NCI-H1694 treated with DMSO at 0.1 percent for 48 hours (cell line): ENCODE measurements around the gene GRID1.
"Not testable (repeated sequence)": the region's sequence is repeated elsewhere in the genome, so short reads cannot be mapped to it uniquely, and the experiment has no call there.

Experiments
- DNase-seq: peaks from one replicate; lab custom pipeline; 2025; lab: John Stamatoyannopoulos, UW

The GRID1 gene

GRCh38 chr10:86033581-86033980, 333.0 kb downstream of the GRID1 start:
- DNase-seq: no peak

DNA sequence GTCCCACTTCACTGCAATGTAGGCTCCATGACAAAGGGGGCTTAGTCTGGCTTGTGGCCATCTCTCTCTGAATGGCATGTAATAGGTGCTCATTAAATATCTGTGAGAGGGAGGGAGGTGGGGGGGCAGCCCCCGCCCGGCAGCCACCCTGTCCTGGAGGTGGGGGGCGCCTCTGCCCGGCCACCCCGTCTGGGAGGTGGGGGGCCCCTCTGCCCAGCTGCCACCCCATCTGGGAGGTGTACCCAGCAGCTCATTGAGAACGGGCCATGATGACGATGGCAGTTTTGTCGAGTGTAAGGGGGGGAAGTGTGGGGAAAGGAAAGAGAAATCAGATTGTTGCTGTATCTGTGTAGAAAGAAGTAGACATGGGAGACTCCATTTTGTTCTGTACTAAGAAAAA, 334.5 kb downstream of the GRID1 start:
- DNase-seq: not testable (repeated sequence)

DNA sequence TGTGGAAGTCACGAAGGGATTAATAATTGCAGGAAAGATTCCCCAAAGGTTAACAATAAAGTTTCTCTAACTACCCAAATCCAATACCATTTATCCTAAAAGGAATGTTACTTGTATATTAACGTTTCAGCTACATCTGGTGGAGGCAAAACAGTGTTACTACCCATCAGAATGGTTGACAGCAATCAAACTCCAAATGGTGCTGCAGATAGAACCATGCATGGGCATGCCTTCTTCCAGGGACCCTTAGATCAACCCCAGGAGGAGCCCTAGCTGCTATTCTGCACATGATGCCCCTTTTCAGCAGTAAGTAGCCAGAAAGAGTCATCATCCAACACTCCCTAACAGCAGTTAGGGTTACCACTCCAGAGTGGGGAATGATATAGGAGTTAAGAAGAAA, 336.3 kb downstream of the GRID1 start:
- no peak for DNase-seq

DNA sequence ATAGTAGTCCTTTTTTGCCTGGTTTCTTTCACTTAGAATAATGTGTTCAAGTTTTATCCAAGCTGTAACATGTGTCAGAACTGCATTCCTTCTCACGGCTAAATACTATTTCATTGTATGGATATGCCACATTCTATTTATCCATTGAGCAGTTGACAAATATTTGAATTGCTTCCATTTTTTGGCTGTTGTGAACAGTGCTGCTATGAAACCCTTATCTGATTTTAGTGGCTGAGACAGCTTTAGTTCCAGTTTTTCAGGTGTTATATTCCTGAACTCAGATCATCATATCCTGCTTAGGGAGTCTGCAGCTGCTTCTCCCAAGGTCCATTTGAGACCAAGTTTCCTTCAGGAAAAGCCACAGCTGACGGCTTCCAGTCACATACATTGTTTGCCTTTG, 339.2 kb downstream of the GRID1 start:
- DNase-seq: no peak

DNA sequence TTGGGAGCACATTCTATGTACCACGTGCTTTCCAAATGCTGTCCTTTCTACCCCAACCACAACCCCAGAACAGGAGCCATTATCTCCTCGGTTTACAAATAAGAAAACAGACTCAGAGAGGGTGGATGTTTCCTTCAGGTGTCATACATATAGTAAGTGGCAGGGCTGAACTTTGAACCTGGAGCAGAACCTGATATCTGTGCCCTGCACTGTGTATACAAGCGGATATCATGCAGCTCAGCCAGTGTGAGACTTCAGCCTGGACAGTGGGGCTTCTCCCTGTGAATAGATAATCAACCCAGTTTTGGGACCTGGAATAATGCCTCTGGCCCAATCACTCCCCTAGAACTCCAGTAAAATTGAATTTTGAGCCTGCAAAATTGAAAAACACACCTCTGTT, 341.1 kb downstream of the GRID1 start:
- no peak for DNase-seq

- no peak for DNase-seq
These were observed 342.1 kb downstream of the GRID1 start for GRCh38 chr10:86024281-86025041.

DNA sequence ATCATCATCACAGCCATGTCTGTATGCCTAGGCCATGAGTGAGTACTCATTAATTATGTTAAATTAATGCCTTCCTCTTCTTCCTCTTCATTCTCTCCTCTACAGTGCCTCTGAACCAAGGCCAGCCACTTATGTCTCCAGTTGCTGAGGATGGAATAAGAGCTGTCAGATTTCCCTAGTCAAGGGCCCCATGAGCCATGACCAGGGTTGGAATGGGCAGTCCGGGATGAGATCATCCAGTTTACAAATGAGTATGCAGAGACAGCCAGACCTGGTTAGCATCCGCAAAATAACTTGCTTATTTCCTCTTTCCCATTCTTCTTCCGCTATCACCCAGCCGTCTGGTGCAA, 342.7 kb downstream of the GRID1 start:
- DNase-seq: no peak

DNA sequence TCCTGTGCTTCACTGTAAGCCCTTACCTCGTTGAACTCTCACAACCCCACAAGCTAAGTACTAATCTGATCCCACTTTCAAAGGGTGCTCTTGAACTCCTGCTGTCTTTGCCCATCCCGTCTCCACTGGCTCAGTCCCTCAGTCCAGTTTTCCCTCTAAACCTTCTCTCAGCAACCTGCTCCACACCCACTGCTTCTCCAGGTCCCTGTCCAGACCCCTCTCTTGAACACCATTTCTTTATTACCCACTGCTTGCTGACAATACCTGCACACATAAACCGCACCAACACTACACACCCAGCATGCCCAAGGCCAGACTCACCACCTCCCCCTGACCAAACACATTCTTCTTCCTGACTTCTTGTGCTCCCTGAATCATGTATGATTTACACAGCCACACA, 343.3 kb downstream of the GRID1 start:
- DNase-seq: no peak

DNA sequence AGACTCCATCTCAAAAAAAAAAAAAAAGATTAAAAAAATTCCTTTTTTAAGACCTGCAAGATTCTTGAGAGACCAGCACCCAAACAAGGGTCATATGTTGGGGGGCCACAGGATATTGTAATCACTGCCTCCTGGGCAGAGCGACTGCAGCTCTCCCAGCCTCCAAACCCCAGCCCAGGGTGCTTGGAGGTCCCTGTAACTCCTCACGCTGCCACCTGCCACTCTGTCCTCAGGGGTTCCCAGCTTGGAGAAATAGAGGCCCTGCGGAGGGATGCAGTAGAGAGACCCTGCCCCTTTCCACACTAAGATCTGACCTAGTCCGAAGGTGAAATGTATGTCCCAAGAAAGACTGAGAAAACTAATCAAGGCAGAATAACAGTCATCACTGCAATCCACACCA, 343.7 kb downstream of the GRID1 start:
- no peak for DNase-seq

DNA sequence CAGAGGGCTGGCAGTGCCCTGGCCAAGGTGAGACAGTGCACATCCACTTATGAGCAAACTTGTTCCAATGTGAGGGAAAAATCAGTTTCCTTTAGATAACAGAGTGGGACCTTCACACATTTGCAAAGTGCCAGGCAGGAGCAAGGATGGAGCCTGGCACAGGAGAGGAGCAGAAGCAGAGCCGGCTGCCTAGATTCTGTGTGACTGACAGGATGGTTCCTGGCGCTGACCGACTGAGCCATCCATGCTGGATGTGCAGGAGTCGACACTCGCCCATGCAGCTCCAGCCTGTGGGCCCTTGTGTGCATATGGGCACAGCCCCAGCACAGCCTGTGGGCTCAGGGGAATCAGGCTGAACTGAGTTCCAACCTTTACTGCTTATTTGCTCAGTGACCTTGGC, 346.5 kb downstream of the GRID1 start:
- no peak for DNase-seq

GRCh38 chr10:86019141-86019540, 347.5 kb downstream of the GRID1 start:
- no peak for DNase-seq

- no peak for DNase-seq
These were observed 347.9 kb downstream of the GRID1 start for GRCh38 chr10:86018735-86019058.

GRCh38 chr10:86017841-86018734, 348.5 kb downstream of the GRID1 start:
- peak; percentile 37 for DNase-seq

DNA sequence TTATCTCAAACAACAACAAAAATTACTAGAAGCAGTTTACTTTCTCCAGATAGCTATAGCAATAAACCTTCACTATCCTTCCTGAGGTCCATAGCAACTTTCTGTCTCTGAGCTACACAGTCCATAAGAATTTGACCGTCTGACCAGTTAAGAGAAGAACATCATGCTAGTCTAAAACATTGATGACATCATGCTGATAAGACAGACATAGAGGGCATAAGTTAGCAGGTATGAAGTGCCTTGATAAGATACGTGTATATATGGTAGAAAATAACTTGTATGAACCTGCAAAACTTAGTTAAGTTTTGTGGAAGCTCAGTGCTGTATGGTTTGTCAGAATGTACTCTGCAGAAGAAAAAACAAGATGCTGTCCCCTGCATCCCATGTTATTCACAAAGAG, 353.0 kb downstream of the GRID1 start:
- DNase-seq: no peak

DNA sequence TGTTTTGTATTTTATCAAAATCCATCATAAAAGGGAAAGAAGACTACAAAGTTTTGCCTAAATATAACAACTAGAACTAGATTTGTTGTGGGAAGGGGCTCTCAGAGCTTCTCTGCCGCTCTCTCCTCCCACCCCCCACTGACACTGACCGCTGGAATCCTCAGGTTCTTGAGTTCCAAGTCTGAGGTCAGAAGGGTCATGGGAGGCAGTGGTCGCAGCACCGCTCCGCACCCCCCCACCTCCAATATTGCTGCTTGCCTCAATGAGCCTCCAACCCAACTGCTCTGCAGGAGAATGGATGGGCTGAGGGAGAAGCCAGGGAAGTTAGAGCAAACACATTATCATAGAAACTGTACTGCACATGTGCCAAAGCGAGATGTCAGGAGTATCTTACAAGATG, 359.4 kb downstream of the GRID1 start:
- DNase-seq: no peak

DNA sequence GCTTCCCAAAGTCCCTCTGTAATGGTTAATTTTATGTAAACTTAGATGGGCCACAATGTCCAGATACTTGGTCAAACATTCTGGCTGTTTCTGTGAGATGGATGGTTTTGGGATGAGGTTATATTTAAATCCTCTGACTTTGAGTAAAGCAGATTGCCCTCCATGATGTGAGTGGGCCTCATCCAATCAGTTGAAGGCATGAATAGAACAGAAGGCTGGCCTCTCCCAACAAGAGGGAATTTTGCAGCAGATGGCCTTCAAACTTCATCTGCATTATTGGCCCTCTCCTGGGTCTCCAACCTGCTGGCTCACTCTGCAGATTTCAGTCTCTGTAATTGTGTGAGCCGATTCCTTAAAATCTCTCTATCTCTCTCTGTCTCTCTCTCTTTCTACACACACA, 362.3 kb downstream of the GRID1 start:
- peak; percentile 2 for DNase-seq

DNA sequence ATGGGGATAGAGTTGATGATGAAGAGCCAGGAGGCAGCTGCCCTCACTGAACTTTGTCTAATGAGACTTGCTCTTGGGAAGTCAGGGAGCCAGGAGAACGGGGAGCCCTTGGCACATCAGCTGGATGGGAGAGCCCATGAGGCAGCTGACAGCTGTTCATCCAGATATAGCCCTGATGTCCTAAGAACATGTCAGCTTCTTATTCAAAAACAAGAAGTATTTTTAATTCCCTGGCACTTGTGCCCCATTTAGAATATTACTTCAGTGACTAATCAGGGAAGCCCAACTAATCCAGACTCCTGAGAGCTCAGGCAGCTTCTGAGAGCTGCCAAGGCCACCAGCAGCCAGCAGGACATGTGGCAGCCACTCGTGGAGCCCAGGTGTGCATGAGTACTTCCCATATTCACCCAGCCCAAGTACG, 363.4 kb downstream of the GRID1 start:
- DNase-seq: no peak

DNA sequence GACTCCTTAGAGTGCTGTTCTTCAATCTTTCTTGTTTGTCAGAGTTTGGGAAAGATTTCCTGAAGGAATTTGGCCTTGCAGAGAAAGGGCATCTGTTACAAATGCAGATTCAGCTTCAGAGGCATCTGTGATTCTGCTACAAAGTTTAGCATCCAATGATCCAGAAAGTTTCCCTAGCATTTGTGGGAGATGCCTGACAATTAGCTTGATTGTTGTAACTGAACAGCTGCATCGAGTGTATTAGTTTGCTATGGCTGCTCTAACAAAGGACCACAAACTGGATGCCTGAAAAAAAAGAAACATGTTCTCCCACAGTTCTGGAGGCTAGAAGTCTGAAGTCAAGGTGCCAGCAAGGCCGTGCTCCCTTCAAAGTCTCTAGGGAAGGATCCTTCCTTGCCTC, 365.1 kb downstream of the GRID1 start:
- no peak for DNase-seq

DNA sequence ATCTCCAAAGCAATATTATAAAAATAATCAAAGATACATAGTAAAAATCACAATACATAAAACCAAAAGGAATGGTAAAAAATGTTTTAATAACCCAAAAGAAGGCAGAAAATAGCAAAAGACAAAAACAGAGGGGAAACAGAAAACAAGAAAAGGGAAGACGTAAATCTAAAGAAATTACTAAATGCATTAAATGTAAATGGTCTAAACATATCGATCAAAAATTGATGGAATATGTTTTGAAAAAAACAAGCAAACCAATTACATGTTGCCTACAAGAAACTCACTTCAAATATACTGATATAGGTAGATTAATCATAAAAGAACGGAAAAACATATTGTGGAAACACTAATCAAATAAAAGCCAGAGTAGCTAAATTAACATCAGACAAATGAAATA, 369.1 kb downstream of the GRID1 start:
- no peak for DNase-seq

DNA sequence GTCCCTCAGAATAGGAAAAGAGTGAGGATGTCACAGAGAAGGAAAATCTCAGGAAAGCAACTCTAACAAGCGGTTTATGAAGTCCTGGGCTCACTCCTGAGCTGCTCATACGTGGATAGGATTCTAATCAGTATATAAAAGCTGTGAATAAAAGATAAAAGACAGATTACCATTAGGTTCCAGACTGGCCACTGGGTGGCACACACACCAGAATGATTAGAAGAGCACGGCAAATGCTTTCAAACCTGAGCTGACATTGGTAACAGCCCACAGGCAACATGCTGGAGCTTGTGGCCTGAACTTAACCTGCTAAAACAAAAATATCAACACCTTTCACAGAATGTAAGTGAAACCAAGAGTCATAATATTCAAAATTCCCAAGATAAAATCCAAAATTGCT, 370.8 kb downstream of the GRID1 start:
- DNase-seq: peak; percentile 58

- no peak for DNase-seq
These were observed 372.6 kb downstream of the GRID1 start for GRCh38 chr10:85993840-85994507.

DNA sequence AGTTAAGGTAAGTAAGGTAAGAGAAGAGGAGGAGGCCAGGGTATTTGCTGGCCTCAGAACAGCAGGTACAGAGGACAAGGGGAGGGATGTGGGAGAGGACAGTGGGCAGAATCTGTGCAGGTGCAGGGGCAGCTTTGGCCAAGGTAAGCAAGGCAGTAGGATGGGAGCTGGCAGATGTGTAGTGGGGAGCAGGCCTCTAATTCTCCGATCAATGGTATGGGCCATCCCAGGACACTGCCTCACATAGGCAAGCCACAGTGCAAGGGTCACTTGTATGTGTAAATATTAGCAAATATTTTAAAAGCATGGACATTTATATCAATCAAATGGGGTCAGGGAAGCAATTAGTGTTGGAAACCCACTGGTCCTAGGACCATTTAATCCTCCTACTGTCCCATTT, 373.5 kb downstream of the GRID1 start:
- DNase-seq: no peak

- DNase-seq: no peak
These were observed 374.3 kb downstream of the GRID1 start for GRCh38 chr10:85992324-85992723.
